GM18498 (cell line): Measurements from ENCODE around the gene SPRY4.
"Not testable (repeated sequence)": the region's sequence is repeated elsewhere in the genome, so short reads cannot be mapped to it uniquely, and the experiment has no call there.

ENCODE experiments used
- ATAC-seq: cut with Tn5 transposase; IDR thresholded peaks from one replicate; pipeline ENCODE4 v1.9.1; 2021; ENCODE audit warnings: mild to moderate bottlenecking, moderate library complexity; ENCODE audit not compliant: unreplicated experiment

Gene SPRY4

DNA sequence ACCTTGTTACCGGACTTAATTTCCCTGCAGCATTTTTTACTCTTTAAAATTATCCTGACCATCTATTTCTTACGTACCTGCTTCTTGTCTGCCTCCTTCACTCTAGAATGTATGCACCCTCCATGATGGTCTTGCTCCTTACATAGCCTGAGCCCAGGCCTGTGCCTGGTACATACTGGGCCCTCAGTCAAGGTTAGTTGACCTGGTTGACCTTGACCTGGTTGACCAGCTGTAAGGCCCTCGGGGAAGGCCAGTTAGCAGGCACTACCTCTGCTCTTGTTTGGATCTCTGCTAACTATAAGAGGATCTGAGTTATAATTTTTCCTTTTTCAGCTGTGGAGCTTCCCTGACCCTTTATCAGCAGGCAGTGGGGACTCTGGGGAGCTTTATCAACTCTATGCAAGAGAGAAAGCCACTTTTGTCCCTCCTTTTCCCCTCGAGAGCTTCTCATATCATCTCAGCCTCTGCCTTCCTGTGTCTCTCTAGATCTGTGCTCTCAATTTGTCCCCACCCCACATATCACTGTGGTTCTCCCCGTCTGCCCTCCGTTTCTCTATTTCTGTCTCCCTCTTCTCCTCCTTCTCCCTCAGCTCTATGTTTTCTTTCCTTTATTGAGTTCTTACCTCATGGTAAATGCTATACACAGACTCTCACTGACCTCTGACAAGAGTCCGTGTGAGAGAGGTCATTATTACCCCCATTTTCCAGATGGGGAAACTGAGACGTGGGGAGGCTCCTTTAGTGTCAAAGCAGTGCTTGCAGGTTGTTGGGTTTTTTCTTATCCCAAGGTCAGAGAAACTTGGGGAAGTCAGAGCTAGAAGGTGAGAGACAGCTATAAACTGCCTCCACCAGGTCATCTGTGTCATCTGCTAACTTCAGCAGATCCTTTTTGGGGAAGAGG, 28.6 kb downstream of the SPRY4 start:
- ATAC-seq: no peak

DNA sequence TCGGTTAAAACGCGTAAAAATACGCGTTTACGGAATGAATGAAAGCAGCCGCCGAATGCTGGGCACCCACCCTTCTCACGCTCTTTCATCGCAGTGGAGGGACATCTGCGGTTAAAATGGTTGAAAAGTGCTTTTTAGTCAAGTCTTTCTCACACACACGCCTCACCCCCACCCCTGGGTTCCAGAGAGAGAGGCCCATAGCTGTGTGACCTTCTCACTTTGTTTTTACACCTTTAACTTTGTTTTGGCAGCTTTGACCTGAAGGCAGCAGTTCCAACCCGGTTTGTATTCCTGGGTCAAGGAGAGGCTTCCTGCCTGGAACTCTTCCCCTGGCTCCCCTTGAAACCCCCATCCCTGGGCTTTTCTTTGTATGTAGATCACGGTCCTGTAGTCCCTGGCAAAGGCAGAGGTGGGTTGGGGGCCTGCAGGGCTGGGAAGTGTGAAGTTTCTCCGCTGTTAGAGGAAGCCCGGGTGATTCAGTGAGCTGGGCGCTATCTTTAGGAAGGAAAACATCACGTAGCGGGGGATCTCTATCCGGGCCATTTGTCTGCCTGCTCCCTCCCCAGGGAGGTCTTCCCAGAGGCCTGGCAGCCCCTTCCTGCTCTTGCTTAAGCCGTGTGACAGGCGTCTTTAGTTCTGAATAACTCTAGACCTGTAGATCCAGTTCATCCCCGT, 29.6 kb downstream of the SPRY4 start:
- ATAC-seq: no peak

DNA sequence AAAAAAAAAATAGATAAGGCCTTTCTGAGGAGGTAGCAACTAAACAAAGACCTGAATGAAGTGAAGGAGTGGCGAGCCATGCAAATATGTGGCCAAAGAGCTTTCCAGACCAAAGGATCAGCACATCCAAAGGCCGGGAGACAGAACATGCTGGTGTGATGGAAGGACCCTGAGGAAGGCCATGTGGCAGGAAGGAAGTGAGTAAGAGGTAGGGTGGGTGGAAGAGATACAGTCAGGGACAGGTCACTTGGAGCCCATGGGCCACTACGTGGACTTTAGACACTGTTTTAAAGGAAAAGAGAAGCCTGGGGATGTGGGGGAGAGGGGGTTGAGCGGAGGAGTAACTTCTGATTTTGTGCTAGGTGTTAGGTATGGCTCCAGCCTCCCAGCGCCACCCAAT, 31.3 kb downstream of the SPRY4 start:
- ATAC-seq: no peak

DNA sequence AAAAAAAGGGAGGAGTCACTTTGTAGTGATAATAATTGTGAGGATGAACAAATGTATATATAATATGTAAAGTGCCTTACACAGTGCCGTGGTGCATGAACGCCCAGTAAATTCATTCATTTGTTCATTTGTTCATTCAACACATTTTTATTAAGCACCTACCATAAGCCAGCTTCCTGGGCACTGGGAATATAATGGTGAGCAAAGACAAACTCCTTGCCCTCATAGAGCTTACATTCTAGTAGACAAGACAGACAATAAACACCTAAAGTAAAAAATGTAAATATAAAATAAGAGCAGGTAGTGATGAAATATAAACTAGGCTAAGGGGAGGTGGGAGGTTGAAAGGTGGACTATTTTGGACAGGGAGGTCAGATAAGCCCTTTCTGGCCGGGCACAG, 32.0 kb downstream of the SPRY4 start:
- ATAC-seq: no peak

DNA sequence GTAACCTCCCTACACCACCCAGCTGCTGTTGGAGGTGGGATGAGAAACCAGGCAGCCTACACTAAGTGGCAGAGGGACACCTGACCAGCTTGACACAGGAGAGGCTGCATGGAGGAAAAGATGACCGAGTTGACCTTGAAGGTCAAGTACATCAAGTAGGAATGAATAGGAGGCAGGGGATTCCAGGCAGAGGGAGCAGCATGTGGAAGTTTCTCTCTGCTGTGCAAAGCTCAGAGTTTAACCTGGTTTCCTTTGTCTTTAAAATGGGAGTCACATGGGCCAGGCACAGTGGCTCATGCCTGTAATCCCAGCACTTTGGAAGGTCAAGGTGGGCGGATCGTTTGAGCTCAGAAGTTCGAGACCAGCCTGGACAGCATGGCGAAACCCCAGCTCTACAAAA, 32.6 kb downstream of the SPRY4 start:
- ATAC-seq: no peak

DNA sequence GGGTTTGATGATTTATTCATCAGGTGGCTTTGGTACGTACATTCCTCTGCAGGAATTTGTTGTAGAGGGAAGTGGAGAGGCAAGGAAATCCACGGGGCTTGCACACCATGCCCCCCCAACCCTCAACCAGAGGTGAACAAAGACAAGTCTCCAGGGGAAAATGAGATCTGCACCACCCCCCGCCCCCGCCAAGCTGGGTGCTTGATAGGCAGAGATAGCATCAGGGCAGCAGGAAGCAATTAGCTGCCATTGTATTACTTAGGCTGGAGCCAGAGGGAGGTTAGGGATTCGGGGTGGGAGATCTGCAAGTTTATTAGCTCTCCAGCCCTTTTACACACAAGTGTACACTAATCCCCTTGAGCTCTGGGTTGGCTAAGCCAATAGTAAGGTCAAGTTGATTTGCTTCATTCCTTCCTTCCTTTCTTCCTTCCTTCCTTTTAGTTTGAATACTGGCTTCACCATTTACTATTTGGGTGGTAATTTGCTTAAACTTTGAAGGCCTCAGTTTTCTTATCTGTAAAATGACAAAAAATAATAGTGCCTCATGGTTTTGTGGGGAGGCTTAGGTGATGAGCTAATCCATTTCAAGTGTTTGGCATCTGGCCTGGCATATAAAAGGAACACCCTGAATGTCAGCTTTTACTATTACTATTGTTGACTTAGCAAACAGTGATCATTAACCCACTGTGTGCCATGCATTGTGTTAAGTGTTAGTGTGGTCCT, 34.1 kb downstream of the SPRY4 start:
- no peak for ATAC-seq

DNA sequence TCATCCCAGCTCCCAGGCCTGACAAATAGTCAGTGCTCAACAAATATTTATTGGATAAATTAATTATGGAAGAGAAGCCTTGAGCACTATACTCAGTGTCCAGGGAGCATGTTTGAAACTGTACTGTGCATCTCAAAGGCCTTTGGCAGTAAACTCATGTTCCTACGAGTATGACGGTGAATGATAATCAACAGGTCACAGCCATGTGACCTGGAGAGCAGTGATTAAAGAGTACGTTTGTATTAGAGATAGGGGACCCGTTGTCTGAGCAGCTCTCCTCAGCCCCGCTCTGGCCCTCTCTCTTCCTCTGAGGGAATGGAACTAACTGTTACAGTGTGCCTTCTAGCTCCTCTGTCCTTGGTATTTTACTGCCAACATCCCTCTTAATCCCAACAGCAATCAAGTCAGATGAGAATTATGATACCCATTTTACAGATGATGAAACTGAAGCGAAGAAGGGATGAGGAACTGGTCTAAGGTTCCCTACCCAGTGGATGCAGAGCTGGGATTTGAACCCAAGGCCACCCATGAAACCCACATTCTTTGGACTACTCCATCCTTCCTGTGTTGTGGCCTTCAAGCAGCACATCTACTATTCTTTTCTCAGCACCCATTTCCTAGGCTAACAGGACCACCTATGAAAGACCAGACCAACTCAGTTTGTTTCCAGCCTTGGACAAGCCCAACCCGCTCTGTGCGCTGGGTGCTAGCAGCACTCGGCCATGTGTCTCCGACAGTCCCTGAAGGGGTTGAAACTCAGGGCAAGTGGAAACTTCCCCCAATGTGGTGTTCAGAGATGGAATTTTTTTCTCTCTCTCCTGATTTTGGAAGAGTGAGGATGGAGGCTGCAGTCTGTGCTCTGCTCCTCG, 34.9 kb downstream of the SPRY4 start:
- ATAC-seq: no peak

DNA sequence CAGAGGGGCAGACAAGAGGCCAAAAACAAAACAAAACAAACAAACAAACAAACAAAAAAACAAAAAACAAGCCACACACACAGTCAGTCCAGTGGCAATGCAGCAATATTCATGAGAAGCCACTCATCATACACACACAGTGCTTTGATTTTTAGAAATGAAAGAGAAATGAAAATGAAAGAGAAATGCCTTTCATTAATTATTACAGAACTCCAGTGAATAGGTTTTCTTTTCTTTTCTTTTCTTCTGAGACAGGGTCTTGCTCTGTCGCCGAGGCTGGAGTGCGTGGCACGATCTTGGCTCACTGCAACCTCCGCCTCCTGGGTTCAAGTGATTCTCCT, 36.9 kb downstream of the SPRY4 start:
- peak; percentile 63 for ATAC-seq

DNA sequence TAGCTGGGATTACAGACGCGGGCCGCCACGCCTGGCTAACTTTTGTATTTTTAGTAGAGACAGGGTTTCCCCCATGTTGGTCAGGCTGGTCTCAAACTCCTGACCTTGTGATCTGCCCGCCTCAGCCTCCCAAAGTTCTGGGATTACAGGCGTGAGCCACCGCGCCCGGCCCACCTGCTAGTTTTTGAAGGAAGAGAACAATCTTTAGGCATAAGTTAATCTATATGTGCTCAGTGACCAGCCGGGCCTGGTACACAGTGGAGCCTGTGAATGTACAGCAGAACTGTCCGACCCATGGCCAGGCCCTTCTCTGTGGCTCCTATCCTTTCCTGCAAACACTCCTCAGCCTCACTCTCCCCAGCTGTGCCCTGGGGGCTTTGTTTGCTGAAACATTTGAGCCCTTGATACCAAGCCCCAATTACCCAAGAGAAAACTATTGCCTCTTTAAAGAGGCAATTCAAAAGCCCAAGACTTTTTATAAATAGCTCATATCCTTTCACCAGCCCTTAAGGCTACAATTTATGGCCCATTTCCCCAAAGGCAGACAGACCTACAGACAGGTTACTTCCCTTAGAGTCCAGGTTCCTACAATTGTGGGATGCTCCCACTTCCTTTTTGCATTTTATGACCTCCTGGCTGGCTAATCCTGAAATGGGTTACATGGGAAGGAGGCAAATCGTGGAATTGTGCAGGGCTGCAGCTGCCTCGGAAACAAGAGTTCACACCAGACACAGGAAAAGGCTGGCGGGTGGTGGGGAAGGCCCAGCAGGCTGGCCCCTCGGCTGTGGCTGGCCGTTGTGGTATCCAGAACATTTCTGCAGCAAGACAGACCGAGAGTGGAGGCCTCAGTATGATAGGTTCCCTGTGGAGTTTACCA, 37.5 kb downstream of the SPRY4 start:
- ATAC-seq: peak; percentile 68

DNA sequence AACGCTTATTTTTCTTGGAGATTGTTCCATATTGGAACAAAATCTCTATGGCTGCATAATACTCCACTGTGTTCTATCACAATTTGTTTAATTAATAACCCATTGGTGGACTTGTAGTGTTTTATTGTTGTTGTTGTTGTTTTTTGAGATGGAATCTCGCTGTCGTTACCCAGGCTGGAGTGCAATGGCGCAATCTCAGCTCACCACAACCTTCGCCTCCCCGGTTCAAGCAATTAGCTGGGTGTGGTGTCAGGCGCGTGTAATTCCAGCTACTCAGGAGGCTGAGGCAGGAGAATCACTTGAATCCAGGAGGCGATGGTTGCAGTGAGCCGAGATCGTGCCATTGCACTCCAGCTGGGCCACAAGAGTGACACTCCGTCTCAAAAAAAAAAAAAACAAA, 38.7 kb downstream of the SPRY4 start:
- no peak for ATAC-seq

DNA sequence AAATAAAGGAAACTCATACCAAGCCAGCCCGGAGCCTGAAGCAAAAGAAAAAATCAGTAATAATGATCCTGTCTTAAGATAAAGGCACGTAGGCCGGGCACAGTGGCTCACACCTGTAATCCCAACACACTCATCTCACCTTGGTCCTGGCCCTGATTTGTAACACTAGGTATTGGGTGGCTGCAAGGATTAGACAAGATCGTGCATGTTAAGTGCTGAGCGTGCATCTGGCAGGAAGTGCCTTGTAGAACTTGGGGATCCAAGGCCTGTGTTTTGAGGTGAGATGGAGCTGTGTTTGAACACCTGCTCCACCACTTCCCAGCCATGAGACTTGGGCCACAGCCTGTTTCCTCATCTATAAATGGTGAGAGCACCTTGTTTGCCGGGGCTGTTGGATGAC, 41.5 kb downstream of the SPRY4 start:
- ATAC-seq: no peak

DNA sequence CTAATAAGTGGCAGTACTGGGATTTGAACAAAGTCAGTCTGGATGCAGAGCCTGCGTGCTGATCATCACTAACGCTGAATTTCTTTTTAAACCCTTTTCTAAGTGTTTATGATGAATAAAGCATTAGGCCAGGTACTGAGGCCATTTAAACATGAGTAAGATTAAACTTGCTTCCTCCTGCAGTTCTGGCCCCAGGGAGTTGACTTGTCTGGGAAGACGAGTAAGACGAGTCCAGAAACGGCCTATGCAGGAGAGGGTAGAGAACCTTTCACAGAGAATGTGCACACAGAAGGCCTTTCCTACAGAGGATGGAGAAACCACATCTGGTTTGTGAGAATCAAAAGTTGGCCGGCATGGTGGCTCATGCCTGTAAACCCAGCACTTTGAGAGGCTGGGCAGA, 42.9 kb downstream of the SPRY4 start:
- ATAC-seq: no peak

DNA sequence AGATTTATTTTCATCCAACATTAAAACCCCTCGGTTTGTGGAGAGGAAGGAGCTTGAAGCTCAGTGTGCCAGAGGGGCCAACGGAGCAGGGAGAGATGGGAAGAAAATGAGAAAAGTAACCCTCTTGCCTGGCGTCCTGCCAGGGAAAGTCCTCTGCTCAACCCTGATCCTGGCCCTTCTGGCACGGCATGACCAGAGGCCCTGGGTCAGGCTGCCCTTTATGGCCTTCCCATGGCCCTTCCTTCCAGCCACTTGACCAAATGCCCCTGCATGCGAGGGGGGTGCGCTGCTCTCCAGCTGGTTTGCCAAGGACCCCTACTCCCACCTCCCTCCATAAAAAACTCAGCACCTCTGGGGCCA, 43.8 kb downstream of the SPRY4 start:
- ATAC-seq: no peak

DNA sequence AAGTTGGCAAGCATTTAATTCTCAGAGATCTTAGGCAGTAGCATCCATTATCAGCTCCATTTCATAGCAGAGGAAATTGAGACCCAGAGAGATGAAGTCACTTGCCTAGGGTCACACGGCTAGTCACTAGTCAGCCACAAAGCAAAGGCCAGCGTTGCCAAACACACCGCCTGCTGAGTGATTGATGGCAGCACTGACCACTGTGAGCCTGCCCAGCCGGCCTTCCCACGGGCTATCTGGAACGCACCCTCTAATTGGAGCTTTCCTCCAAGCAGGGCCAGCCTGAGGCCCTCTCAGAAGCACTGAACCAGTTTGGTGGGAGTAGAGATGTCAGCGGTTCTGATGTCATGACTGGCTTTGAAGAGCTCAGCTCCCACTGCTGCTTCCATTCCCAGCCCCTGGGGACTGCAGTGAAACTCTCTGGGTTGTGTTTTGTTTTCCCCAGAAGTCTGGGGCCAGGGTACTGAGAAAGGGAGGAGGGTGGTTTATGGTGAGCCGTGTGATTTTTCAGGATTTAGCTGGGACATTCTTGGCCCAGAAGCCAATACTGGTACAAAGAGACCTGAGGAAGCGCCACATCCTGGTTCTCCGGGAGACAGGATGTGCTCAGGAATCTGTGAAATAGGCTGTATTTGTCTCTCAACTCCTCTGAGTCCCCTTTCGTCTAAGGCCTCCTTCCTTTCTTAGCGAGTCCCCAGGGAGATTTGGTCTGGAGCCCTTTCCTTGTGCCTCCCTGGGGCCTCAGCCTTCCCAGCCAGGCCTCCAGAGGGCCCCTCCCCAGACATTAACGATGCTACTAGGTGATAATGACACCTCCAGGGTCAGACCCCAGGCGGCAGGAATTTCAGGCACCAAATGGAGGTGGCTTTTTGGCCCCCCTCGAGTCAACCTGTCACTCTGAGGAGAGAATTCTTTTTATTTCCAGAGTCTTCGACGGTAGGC, 44.5 kb downstream of the SPRY4 start:
- no peak for ATAC-seq

DNA sequence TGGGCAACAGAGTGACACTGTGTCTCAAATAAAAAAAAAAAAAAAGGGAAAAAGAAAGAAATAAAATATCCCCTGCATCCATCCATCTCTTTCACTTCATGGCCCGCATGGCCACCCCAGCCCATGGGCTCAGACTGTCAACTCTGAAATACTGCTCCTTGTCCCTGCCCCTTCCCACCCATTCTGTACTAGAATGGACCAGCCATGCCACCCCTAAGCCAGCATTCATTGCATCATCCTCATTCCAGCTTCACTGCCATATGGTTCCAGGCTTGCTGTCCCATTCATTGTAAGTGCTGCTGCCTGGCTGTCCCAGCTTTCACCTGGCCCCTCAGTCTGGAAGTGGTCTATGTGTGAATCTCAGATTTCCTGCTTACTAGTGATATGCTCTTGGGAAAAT, 46.2 kb downstream of the SPRY4 start:
- no peak for ATAC-seq

DNA sequence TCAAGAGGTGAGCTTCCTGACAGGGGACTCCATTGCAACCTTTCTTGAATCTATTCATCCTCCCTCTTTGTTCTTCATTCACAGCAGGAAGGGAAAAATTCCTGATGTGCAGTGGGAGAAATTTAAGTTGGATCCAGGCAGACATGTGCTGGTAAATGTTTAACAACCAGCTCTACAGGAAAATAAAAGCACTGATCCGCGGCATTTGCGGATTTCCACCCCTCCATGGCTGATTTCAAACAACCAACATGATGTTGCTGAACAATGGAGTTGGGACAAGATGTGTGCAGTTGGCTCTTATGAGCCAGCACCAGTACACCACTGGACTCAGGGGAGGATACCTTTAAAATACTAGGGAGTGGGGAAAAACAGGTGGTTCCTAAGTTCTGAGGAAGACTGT, 47.0 kb downstream of the SPRY4 start:
- ATAC-seq: no peak

DNA sequence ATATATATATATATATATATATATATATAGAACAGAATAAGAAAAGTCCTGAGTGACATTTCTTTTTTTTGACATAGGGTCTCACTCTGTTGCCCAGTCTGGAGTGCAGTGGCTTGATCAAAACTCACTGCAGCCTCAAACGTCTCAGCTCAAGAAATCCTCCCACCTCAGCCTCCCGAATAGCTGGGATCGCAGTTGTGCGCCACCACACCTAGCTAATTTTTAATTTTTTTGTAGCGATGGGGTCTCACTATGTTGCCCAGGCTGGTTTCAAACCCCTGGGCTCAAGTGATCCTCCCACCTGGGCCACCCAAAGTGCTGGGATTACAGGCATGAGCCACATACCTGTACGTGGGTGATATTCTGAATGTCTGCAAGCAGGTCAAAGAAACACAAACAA, 48.3 kb downstream of the SPRY4 start:
- ATAC-seq: no peak

DNA sequence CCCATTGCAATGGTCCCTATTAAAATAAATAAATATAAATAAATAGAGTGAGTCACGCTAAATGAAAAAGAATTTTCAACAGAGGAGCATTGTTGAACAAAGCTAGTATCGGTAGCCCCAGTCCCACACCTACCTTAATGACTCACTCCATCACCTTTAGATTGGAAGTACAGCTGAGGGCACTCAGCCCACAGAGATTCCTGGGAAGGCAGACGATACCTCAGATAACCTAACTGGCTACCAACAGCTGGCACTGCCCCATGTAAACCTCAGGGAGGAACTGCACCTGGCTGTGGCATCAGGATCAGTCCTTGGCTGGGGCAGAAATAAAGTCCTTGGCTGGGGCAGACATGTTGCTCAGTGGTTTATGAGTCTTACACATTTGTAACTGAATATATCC, 49.3 kb downstream of the SPRY4 start:
- ATAC-seq: no peak

DNA sequence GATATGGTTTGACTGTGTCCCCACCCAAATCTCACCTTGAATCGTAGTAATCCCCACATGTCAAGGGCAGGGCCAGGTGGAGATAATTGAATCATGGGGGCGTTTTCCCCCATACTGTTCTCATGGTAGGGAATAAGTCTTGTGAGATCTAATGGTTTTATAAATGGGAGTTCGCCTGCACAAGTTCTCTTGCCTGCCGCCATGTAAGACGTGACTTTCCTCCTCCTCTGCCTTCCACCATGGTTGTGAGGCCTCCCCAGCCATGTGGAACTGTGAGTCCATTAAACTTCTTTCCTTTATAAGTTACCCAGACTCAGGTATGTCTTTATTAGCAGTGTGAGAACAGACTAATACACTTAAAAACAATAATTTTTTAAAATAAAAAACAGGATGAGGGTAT, 52.2 kb downstream of the SPRY4 start:
- ATAC-seq: not testable (repeated sequence)
